Gastroesophageal sphincter (tissue), 3 donors: Measurements from ENCODE around the gene POLD2.

Experiments
- CTCF ChIP-seq, 4 experiments: fragments of 200-600 bp in 2 of 4; fragments of 450-650 bp in 2 of 4; sonication (generic) in 1 of 4; IDR thresholded peaks; one replicate each; pipeline ENCODE4 v1.5.1; 2017 to 2019; ENCODE audit warnings: antibody characterized with exemption in 4 of 4, mild to moderate bottlenecking in 2 of 4, moderate library complexity in 2 of 4
- POLR2A ChIP-seq, 2 donors: fragments of 450-650 bp; IDR thresholded peaks; one replicate each; pipeline ENCODE4 v1.6.1; 2017; ENCODE audit warnings: antibody characterized with exemption in 2 of 2, mild to moderate bottlenecking in 2 of 2, moderate library complexity in 1 of 2

GRCh38 chr7:44094883-44095592 is 28.3 kb downstream of the POLD2 start:
- no peak for TF ChIP-seq CTCF (IDR thresholded peaks at IDR 0.05)
- TF ChIP-seq POLR2A (IDR thresholded peaks at IDR 0.05) = no peak
